ENCODE results near the gene TPM3. TPM values are rescaled to one million over a fixed set of nuclear protein-coding genes. Genes with fewer than 3 reads are reported as not detected.
"Not testable (repeated sequence)": the region's sequence is repeated elsewhere in the genome, so short reads cannot be mapped to it uniquely, and the experiment has no call there.

TPM3 gene
- 409 TPM for polyA plus RNA-seq (2012; ENCODE audit: low read depth, missing spikeins)

DNA sequence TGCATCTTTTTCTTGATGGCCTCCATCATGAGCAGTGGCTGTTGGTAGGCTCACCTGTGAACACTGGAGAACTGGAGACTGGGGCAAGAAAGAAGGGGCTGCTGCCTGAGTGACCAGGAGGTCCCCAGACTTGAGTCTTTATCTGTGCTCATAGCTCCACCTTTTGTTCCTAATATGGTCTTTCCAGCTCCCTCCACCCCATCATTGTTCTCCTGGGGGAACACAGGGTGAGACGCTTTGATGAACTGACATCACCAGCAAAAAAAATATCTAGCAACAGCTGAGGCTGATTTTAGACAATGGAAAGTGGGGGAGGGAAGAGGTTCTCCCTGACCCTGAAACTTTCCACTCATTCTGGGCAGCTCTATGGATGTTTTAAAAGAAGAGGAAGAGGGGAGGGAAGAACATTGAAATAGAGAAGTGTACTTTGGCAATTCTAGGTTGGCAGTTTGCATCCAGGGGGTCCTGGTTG is at the start of gene TPM3:
Gene TPM3, minus strand, starts transcription at position 111 of the 472 bp plus-strand sequence. Its CDS starts 82 bp downstream, at position 29.
- no peak for FAIRE-seq
- DNase-seq (ENCODE audit: insufficient read length, low spot score) = no peak

DNA sequence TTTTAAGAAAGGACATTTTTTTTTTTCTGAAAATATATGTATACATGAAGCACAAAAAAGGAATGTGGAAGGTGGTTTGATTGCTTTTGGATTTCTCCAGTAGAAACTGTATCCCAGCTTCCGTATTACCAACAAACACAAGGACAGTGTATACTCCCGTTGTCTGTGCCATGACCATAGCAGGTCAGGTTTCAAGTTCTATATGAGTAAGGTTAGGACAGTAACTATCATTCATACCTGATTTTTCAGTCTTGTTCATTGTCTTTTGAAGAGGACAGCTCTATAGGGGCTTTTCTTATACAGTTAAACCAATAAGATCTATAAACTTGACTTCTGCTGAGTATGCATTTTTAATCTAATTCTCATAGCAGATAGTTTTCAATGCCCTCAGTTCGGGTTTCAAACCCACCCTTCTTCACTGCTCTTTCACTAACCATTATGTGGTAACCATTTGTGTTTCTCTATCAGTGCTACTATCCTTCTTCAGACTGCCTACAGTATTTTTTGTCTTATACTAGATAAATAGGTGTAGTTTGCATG is 48.5 kb upstream of the TPM3 start:
- FAIRE-seq (no peak), DNase-seq (ENCODE audit: insufficient read length, low spot score) (no peak)
- no peak for TF ChIP-seq POLR2AphosphoS5 (IDR thresholded peaks at IDR 0.05; ENCODE audit: low read depth, low read length)
- no peak for TF ChIP-seq TAF1 (IDR thresholded peaks at IDR 0.05; ENCODE audit: low read depth, low read length)
- no peak for TF ChIP-seq POU2F2 (IDR thresholded peaks at IDR 0.05; ENCODE audit: low read depth, low read length)
- TF ChIP-seq SPI1 (IDR thresholded peaks at IDR 0.05; ENCODE audit: low read depth, low read length) = no peak
- TF ChIP-seq POLR2A (IDR thresholded peaks at IDR 0.05; ENCODE audit: low read depth, low read length) = no peak
- no peak for TF ChIP-seq PAX5 (IDR thresholded peaks at IDR 0.05; ENCODE audit: insufficient read depth, low read length, severe bottlenecking)

More for the DNA sequence above, at the start of gene TPM3:
- no peak for TF ChIP-seq PAX5 (IDR thresholded peaks at IDR 0.05; ENCODE audit: insufficient read depth, low read length, severe bottlenecking)
- TF ChIP-seq TAF1 (IDR thresholded peaks at IDR 0.05; ENCODE audit: low read depth, low read length) = no peak
- no peak for TF ChIP-seq POU2F2 (IDR thresholded peaks at IDR 0.05; ENCODE audit: low read depth, low read length)
- TF ChIP-seq POLR2AphosphoS5 (IDR thresholded peaks at IDR 0.05; ENCODE audit: low read depth, low read length) = no peak
- no peak for TF ChIP-seq SPI1 (IDR thresholded peaks at IDR 0.05; ENCODE audit: low read depth, low read length)
- TF ChIP-seq POLR2A (IDR thresholded peaks at IDR 0.05; ENCODE audit: low read depth, low read length) = no peak

DNA sequence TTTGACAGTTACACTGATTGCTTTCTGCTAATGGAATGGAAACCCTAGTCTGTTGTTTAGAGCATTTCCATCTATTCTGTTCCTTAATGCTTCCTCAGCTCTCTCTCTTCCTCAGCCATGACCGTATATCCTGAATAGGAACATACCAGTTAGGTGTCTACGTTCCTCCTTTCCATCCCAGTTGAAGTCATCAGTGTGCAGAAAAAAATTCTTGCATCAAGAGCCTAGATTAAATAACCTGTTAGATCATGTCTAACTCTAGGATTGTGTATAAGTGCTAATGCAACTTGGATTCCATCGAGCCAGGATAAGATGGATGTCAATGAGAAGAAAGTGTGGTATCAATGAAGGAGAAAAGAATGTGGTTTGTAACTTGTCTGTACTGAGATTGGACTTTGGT is 47.6 kb upstream of the TPM3 start:
- FAIRE-seq (no peak), DNase-seq (ENCODE audit: insufficient read length, low spot score) (no peak)
- TF ChIP-seq PAX5 (IDR thresholded peaks at IDR 0.05; ENCODE audit: insufficient read depth, low read length, severe bottlenecking) (no peak), POLR2AphosphoS5 (IDR thresholded peaks at IDR 0.05; ENCODE audit: low read depth, low read length) (no peak), POU2F2 (IDR thresholded peaks at IDR 0.05; ENCODE audit: low read depth, low read length) (no peak), TAF1 (IDR thresholded peaks at IDR 0.05; ENCODE audit: low read depth, low read length) (no peak), SPI1 (IDR thresholded peaks at IDR 0.05; ENCODE audit: low read depth, low read length) (no peak), POLR2A (IDR thresholded peaks at IDR 0.05; ENCODE audit: low read depth, low read length) (no peak)

DNA sequence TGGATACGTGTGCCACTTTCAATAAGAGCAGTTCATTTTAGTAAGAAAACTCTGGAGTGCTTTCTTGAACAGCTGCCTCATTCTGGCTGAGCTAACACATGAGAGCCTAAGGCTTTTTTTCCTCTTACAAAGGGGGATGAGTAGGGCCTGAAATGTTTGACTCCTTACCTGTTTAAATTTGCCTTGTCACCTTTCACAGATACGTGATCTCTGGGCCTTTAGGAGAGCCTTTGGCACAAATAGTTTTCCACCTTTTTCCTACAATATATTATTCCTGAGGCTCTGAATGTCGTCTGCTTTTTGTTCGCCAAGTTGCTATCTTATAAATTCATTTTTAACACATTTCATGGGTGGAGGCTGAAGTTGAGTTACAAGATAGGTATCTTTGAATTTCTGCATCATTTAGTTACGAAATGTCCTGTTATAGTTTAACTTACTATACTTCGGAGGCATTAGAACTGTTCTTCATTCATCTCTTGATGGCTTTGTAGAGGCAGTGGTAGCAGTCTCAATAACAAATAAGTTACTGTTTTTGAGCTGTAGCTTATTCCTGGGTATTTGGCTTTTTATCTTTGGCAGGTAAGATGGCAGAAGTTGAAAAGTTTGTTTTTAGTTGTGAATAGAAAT is 46.1 kb upstream of the TPM3 start:
- FAIRE-seq (no peak), DNase-seq (ENCODE audit: insufficient read length, low spot score) (no peak)

DNA sequence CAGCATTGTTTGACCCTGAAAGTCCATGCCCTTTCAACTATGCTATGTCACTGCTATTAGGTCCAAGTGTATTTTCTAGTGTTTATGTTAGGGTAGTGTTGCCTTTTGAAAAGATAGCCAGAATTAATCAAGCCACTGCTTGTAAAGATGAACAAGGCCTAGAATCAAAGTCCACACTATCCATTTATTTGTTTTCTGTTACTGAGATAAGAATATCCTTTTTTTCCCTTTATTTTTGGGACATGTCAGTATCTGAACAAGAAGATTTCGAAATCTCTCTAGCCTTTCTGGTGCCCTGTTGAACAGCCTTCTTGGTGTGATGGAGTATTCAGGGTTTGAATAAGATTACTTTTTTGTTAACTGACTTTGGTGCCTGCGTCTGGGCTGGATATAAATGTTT is 45.5 kb upstream of the TPM3 start:
- no peak for DNase-seq (ENCODE audit: insufficient read length, low spot score)
- no peak for FAIRE-seq
- TF ChIP-seq POU2F2 (IDR thresholded peaks at IDR 0.05; ENCODE audit: low read depth, low read length) = no peak
- no peak for TF ChIP-seq TAF1 (IDR thresholded peaks at IDR 0.05; ENCODE audit: low read depth, low read length)
- no peak for TF ChIP-seq PAX5 (IDR thresholded peaks at IDR 0.05; ENCODE audit: insufficient read depth, low read length, severe bottlenecking)
- no peak for TF ChIP-seq POLR2A (IDR thresholded peaks at IDR 0.05; ENCODE audit: low read depth, low read length)
- no peak for TF ChIP-seq POLR2AphosphoS5 (IDR thresholded peaks at IDR 0.05; ENCODE audit: low read depth, low read length)
- TF ChIP-seq SPI1 (IDR thresholded peaks at IDR 0.05; ENCODE audit: low read depth, low read length) = no peak

More for the DNA sequence above, 46.1 kb upstream of the TPM3 start:
- TF ChIP-seq POU2F2 (IDR thresholded peaks at IDR 0.05; ENCODE audit: low read depth, low read length) = no peak
- TF ChIP-seq POLR2A (IDR thresholded peaks at IDR 0.05; ENCODE audit: low read depth, low read length) = no peak
- no peak for TF ChIP-seq TAF1 (IDR thresholded peaks at IDR 0.05; ENCODE audit: low read depth, low read length)
- TF ChIP-seq SPI1 (IDR thresholded peaks at IDR 0.05; ENCODE audit: low read depth, low read length) = no peak
- TF ChIP-seq POLR2AphosphoS5 (IDR thresholded peaks at IDR 0.05; ENCODE audit: low read depth, low read length) = no peak
- TF ChIP-seq PAX5 (IDR thresholded peaks at IDR 0.05; ENCODE audit: insufficient read depth, low read length, severe bottlenecking) = no peak

DNA sequence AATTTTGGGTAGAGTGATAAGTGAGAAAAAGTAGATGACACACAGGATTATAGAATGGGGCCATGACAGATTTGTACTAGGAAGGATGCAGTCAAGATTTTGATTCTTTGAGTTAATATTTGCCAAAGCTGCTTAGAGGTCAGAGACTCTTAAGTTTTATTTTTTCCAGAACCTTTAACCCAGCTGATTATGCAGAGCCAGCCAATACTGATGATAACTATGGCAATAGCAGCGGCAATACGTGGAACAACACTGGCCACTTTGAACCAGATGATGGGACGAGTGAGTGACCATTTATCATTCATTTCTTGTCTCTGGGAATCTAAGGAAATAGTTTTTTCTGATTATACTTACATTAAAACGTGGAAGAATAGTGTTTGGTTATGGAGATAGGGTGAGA is 45.0 kb upstream of the TPM3 start:
- TF ChIP-seq TAF1 (IDR thresholded peaks at IDR 0.05; ENCODE audit: low read depth, low read length) = no peak
- no peak for TF ChIP-seq PAX5 (IDR thresholded peaks at IDR 0.05; ENCODE audit: insufficient read depth, low read length, severe bottlenecking)
- TF ChIP-seq POLR2A (IDR thresholded peaks at IDR 0.05; ENCODE audit: low read depth, low read length) = no peak
- TF ChIP-seq POLR2AphosphoS5 (IDR thresholded peaks at IDR 0.05; ENCODE audit: low read depth, low read length) = no peak
- TF ChIP-seq POU2F2 (IDR thresholded peaks at IDR 0.05; ENCODE audit: low read depth, low read length) = no peak
- TF ChIP-seq SPI1 (IDR thresholded peaks at IDR 0.05; ENCODE audit: low read depth, low read length) = no peak
- FAIRE-seq (no peak), DNase-seq (ENCODE audit: insufficient read length, low spot score) (no peak)

DNA sequence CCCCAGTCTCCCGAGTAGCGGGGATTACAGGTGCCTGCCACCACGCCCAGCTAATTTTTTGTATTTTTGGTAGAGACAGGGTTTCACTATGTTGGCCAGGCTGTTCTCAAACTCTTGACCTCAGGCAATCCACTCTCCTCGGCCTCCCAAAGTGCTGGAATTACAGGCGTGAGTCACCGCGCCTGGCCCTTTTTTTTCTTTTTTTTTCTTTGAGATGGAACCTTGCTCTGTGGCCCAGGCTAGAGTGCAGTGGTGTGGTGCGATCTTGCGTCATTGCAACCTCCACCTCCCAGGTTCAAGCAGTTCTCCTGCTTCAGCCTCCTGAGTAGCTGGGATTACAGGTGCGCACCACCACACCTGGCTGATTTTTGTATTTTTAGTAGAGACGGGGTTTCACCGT is 41.2 kb upstream of the TPM3 start:
- FAIRE-seq; DNase-seq (ENCODE audit: insufficient read length, low spot score): not testable (repeated sequence)

DNA sequence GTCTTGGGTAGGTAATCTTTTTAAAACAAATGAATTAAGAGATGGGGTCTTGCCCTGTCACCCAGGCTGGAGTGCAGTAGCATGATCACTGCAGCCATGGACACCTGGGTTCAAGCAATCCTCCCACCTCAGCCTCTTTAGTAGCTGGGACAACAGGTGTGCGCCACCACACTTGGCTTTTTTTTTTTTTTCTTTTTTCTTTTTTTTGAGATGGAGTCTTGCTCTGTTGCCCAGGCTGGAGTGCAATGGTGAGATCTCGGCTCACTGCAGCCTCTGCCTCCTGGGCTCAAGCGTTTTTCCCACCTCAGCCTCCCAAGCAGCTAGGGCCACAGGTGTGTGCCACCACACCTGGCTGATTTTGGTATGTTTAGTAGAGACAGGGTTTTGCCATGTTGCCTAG is 39.2 kb upstream of the TPM3 start:
- not testable (repeated sequence) for FAIRE-seq; DNase-seq (ENCODE audit: insufficient read length, low spot score)

DNA sequence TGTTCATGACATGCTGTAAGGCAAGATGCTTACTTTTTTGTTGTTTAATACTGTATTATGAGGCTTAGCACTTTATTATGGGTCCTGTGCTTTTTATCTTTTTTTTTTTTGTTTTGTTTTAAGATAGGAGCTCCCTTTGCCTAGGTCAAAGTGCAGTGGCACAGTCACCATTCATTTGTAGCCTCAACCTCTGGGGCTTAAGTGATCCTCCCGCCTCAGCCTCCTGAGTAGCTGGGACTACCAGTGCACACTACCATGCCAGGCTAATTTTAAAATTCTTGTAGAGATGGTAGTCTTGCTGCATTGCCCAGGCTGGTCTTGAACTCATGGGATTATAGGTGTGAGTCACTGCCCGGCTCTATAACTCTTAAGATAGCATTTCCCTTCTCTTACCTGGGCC is 33.5 kb upstream of the TPM3 start:
- no peak for DNase-seq (ENCODE audit: insufficient read length, low spot score)
- TF ChIP-seq POLR2A (IDR thresholded peaks at IDR 0.05; ENCODE audit: low read depth, low read length) = no peak
- no peak for TF ChIP-seq POU2F2 (IDR thresholded peaks at IDR 0.05; ENCODE audit: low read depth, low read length)
- no peak for TF ChIP-seq POLR2AphosphoS5 (IDR thresholded peaks at IDR 0.05; ENCODE audit: low read depth, low read length)
- no peak for TF ChIP-seq TAF1 (IDR thresholded peaks at IDR 0.05; ENCODE audit: low read depth, low read length)
- no peak for TF ChIP-seq PAX5 (IDR thresholded peaks at IDR 0.05; ENCODE audit: insufficient read depth, low read length, severe bottlenecking)
- no peak for TF ChIP-seq SPI1 (IDR thresholded peaks at IDR 0.05; ENCODE audit: low read depth, low read length)
- FAIRE-seq = no peak

DNA sequence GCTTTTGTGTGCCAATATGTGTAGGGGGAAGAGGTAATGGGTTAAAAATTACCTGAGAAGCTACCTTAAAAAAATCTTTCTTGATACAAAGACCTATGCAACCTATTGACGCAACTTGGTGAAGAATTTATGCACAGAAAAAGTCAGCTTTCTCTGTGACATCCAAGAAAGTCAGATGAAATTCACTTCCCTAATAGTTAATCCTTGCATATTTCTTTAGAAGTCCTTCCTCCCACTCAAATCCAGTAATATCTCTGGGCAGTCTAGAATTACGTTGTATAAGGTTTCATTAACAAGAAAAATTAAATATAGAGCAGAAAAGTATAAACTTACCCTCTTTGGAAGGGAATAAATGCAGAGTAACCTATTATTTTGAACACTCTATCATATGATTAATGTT is 31.7 kb upstream of the TPM3 start:
- TF ChIP-seq PAX5 (IDR thresholded peaks at IDR 0.05; ENCODE audit: insufficient read depth, low read length, severe bottlenecking) = no peak
- FAIRE-seq = no peak
- no peak for DNase-seq (ENCODE audit: insufficient read length, low spot score)
